Embryonic facial prominence (tissue), 1 donor: Measurements from ENCODE around the gene TLE1.
"Not testable (repeated sequence)": the region's sequence is repeated elsewhere in the genome, so short reads cannot be mapped to it uniquely, and the experiment has no call there.

Experiments
- DNase-seq: peaks from one replicate; pipeline ENCODE4 v3.0.0-alpha.2; 2016; ENCODE audit errors: extremely low spot score

The TLE1 gene

GRCh38 chr9:81689343-81690175 is at the start of gene TLE1:
Gene TLE1, minus strand, starts transcription at chr9:81689547. Its CDS starts 1,307 bp downstream, at chr9:81688240.
- DNase-seq, result peak; percentile 99

DNA sequence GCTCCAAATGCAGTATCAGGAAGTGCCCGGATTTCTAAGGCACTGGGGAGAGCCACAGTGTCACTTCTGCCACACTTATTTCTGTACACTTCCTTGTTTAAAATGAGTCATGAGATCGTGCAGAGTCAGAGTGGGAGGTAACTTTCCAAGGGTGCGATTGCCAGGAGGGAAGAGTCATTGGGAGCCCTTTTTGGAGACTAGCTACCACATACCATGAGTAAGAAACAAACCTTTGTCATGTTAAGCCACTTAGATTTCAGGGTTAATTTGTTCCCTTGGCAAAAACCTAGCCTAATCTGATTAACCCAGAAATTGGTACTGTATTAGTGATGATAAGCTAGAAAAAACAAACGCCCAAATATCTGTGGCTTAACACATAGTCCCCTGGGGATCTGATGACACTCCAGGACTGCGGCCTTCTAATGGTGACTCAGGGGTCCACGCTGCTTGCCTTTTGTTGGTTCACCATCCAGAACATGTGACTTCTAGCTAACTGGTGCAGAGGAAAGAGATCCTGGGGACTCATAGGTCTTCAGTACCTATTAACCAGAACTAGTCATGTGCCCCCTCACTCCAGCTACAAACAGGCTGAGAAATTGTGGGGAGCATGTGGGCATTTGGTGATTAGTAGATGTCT is 48.6 kb upstream of the TLE1 start:
- no peak for DNase-seq

DNA sequence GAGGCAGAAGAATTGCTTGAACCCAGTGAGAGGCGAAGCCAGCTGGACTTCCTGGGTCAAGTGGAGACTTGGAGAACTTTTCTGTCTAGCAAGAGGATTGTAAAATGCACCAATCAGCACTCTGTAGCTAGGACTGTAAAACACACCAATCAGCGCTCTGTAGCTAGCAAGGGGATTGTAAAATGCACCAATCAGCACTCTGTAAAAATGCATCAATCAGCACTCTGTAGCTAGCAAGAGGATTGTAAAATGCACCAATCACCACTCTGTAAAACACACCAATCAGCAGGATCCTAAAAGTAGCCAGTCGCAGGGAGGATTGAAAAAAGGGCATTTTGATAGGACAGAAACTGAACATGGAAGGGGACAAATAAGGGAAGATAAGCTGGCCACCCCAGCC is 41.2 kb upstream of the TLE1 start:
- not testable (repeated sequence) for DNase-seq

- DNase-seq, result no peak
Measured at GRCh38 chr9:81729135-81729534, 39.8 kb upstream of the TLE1 start.

GRCh38 chr9:81724242-81724889 is 35.0 kb upstream of the TLE1 start:
- DNase-seq, result no peak

DNA sequence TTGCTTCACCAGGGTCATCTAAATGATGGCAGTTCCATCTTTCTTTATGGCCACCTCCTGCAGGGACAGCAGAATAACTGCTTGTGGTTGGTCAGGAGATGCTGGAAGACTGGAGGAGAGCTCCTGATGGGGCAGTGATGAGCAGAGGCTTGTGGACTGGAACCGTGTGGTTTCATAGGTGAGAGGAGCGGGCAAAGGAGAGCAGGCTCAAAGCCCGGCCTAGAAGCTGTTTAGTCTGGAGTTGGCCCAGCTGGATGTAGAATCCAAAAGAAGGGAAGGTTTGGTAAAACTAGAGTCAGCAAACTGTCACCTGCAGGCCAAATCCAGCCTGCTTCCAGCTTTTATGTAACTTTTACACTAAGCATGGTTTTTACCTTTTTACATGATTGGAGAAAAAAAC is 32.9 kb upstream of the TLE1 start:
- DNase-seq, result no peak

GRCh38 chr9:81720450-81721086 is 31.2 kb upstream of the TLE1 start:
- no peak for DNase-seq

DNA sequence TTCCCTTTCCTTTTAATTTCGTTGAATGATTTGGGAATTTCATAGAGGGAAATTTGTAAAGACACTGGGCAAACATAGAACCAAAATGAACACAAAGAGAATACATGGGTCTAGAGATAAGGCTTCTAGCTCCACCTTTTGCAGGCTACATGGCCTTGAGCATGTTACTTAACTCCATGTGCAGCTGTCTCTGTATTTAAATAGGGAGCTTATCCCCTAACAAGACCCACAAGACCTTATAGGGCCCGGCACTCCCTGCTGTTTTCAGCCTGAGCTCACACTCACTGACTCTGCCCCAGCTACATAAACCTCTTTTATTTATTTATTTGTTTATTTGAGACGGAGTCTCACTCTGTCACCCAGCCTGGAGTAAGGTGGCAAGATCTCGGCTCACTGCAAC is 30.6 kb upstream of the TLE1 start:
- DNase-seq, result no peak

DNA sequence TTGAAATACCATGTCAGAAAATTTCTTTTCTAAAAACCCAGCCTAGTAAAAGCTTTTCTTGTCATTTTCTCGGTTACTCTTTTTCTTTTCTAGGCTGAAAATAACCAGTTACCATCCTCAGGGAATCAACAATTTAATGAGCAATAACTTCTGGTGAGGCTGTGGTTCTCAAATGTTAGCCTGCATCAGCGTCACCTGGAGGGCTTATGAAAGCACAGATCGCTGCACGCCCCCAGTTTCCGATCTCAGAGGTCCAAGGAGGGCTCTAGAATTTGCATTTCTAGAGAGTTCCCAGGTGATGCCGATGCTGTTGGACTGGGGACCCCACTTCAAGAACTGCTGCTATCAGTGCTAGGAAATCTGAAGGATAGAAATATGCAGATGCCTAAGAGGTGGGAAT is 28.9 kb upstream of the TLE1 start:
- DNase-seq, result no peak

- no peak for DNase-seq
Measured at GRCh38 chr9:81717747-81718077, 28.4 kb upstream of the TLE1 start.

DNA sequence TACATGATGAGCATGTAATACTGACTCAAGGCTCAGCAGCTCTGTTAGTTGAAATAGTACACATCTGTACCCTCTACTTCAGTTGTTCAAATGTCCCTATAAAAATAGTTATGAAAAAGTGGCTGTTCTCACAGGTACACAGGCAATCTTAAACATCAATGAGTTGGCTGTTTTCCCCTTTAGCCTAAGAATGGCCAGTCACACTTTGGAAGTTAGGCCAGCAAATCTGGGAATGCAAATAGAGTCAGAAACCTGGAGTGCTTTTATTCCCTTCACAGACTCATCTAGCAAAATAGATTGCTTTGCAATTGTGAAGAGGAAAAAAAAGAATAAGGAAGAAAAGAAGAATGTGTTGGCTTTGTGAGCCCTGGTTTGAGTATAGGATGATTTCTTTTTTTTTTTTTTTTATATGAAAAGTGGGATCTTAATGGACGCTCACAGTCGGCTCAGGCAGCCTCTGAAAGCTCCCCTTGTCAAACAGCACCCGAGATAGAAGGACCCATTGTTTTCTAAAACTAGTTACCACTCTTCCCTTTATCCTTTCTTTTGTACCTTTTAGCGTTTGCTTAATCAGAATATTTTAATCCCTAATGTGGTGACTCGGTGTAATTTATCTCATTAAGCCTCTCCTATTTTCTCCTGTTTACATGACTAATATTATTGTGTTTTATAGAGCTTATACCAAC is 27.9 kb upstream of the TLE1 start:
- DNase-seq, result no peak

- DNase-seq, result no peak
Measured at GRCh38 chr9:81716409-81716808, 27.1 kb upstream of the TLE1 start.

- no peak for DNase-seq
Measured at GRCh38 chr9:81705578-81705977, 16.2 kb upstream of the TLE1 start.

DNA sequence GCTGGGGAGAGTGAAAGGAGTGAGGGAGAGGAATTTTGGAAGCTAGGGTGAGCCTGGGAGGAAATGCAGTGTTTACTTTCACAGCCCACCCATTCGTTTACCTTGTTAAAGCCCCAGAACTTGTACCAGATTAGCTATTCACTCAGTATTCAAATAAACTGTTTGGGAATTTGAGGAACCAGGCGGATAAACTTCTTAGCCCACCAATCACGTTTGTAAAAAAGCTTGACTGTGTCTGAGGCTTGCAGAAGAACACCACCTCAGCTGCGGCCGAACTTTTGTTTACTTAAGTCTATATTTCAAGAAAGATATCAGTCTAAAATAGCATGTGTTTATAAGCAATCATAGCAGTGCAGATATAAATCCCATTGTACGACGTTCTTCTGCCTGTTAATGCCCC is 5.2 kb upstream of the TLE1 start:
- DNase-seq, result no peak

DNA sequence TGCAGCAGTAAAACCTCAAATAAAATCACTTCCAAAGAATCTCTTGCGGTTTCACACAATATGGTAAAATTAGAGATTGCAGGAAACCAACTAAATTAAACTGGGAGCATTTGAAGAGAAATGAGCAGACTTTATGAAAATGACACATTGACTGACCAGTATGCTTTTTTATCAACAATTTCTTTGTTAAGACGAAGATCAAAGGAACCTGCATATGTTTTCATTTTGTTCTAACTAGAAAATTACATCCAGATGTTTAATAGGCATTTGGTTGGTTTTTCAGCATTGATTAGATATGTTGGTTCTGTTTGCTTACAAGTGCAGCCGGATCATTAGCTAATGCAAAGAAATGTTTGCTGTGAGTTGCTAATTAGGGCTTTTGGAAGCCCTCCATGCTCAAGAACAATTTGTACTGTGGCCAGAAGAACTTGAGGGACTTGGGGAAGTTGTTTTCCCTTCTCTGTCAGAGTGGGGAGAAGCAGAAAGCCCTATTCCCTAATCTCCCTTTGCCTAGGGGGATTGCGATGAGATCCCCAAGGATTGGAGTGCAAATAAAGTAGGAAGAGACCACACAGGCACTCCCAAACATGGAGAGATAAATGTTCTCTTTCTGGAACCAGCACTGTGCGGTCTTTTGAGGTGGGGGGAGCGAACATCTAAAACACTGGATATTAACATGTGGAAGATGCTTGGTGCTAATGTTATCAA is 4.5 kb upstream of the TLE1 start:
- DNase-seq, result no peak

DNA sequence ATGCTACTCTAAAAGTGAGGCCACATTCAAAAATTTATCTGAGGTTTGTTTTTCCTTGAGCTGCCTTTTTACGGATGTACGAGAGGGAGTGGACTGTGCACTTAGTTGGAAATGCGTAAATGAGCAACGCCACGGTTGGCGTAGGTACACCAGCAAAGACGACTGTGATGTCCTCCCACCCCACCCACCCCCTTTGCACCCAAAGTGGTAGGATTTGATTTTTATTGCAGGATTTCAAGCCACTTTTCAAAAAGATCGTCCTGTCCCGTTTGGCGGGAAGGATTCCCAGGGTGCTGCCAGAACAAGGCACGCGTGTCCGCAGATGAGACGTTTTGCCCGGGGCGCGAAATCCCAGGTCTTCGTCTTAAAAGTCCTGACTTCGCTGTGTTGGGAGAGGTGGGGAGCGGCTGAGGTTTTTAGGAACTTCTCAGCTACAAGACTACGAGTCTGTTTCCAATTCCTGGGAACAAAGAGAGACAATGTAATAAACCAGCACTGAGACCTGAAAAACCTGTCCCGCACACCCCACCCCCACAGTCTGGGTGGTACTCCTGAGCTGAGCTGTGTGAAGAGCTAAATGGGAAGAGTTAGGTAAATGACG is 1.0 kb upstream of the TLE1 start:
- DNase-seq, result no peak

DNA sequence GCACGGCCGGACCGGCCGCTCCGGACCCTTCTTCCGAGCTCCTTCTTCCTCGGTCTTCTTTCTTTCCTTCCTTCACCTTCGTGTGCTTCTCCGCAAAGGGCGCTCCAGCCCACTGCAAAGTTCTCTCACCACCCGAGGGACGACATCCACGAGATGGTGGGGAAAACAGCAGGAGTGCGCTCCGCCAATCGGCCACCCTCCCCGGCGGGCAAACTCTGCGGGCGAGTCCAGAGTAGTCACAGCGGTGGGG is 329 bp downstream of the TLE1 start:
- DNase-seq, result not testable (repeated sequence)

DNA sequence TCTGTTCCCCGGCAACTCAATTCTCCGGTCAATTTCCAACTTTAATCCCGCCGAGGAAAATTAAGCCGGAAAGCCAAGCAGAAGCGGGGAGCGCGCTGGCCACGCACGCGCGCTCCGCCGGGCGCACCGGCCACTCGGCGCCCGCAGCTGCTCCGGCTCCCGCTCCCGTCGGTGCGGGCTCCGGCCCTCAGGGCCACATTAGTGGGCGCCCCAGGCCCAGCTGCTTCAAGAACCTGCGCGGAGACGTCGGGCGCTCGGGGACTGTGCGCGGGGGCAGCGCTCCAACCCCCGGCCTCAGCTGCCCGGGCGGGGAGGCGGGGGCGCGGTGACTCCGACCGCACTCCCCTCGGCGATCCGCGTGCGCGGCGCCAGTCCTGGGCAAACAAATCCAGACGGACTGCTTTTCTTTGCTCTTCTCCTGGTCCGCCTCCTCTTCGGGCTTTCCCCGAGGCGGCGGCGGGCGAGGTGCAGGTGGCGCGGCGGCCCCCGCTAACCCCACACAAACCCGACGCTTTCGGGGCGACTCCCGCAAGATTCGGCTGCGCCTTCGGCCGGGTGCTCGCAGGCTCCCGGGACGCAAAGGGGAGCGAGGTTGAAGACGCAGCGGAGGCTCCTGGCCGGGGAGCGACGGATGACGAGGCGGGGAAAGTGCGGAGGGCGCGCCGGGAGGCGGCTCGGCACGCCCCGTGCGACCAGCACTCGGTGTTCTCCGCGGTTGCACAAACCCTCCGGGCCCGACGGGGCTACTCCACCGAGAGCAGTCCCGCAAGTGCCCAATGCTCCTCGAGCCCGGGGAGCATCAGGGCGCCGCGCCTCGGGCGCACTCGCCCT is 870 bp downstream of the TLE1 start:
- not testable (repeated sequence) for DNase-seq

GRCh38 chr9:81687521-81688261 is 1.7 kb downstream of the TLE1 start:
- DNase-seq, result no peak
